GM19452 (cell line): ENCODE measurements around the gene ZMYM2.
A peak's percentile ranks its signal among the peaks of the same experiment; 100 is the strongest.

ENCODE experiments used
- ATAC-seq: cut with Tn5 transposase; IDR thresholded peaks from one replicate; pipeline ENCODE4 v1.9.1; 2021; ENCODE audit not compliant: unreplicated experiment

The ZMYM2 gene

GRCh38 chr13:20044086-20044485 lies 85.6 kb downstream of the ZMYM2 start:
- ATAC-seq: no peak

- no peak for ATAC-seq
Observed at GRCh38 chr13:20045950-20046548, 87.5 kb downstream of the ZMYM2 start.

- no peak for ATAC-seq
Observed at GRCh38 chr13:20049558-20050473, 91.3 kb downstream of the ZMYM2 start.

- no peak for ATAC-seq
Observed at GRCh38 chr13:20051366-20051765, 92.8 kb downstream of the ZMYM2 start.

- no peak for ATAC-seq
Observed at GRCh38 chr13:20053016-20053415, 94.5 kb downstream of the ZMYM2 start.

- no peak for ATAC-seq
Observed at GRCh38 chr13:20053891-20054290, 95.4 kb downstream of the ZMYM2 start.

- no peak for ATAC-seq
Observed at GRCh38 chr13:20054586-20054985, 96.1 kb downstream of the ZMYM2 start.

GRCh38 chr13:20057214-20057613 lies 98.7 kb downstream of the ZMYM2 start:
- ATAC-seq: no peak

GRCh38 chr13:20057963-20058362 lies 99.4 kb downstream of the ZMYM2 start:
- ATAC-seq: no peak

- no peak for ATAC-seq
Observed at GRCh38 chr13:20058476-20058875, 99.9 kb downstream of the ZMYM2 start.

- no peak for ATAC-seq
Observed at GRCh38 chr13:20064128-20064527, 105.6 kb downstream of the ZMYM2 start.

GRCh38 chr13:20065516-20065915 lies 107.0 kb downstream of the ZMYM2 start:
- no peak for ATAC-seq

- ATAC-seq: no peak
Observed at GRCh38 chr13:20069956-20070355, 111.4 kb downstream of the ZMYM2 start.

GRCh38 chr13:20073775-20074174 lies 115.2 kb downstream of the ZMYM2 start:
- peak; percentile 78 for ATAC-seq

- ATAC-seq: no peak
Observed at GRCh38 chr13:20074966-20075365, 116.4 kb downstream of the ZMYM2 start.

GRCh38 chr13:20077086-20077485 lies 118.6 kb downstream of the ZMYM2 start:
- ATAC-seq: no peak

- no peak for ATAC-seq
Observed at GRCh38 chr13:20080377-20081164, 122.0 kb downstream of the ZMYM2 start.

- no peak for ATAC-seq
Observed at GRCh38 chr13:20090349-20090748, 131.8 kb downstream of the ZMYM2 start.

- no peak for ATAC-seq
Observed at GRCh38 chr13:20093951-20094350, 135.4 kb downstream of the ZMYM2 start.

GRCh38 chr13:20099319-20099718 lies 140.8 kb downstream of the ZMYM2 start:
- ATAC-seq: no peak

GRCh38 chr13:20101467-20102316 lies 143.2 kb downstream of the ZMYM2 start:
- ATAC-seq: no peak
